Motor neuron (in vitro differentiated cells): ENCODE results near the gene CHD9. TPM values are rescaled to one million over a fixed set of nuclear protein-coding genes. Genes with fewer than 3 reads are reported as not detected.

ENCODE experiments used
- ATAC-seq, 8 experiments: fragments of 200-7000 bp; cut with Tn5 transposase; replicated peaks in 6 of 8; 2 replicates each; pipeline ENCODE4 v1.8.0; 2021; ENCODE audit warnings: mild to moderate bottlenecking in 8 of 8, moderate library complexity in 8 of 8
- H3K27ac ChIP-seq, 2 donors: fragments of 250-450 bp; sonication (Bioruptor Pico); 2 replicates each; pipeline ENCODE4 v1.9.0; 2021; ENCODE audit warnings: antibody characterized with exemption in 2 of 2, mild to moderate bottlenecking in 2 of 2, moderate library complexity in 1 of 2
- H3K4me1 ChIP-seq, 2 donors: fragments of 250-450 bp; sonication (Bioruptor Pico); replicated peaks in 1 of 2; 2 replicates each; pipeline ENCODE4 v1.6.1; 2021; ENCODE audit warnings: antibody characterized with exemption in 2 of 2, mild to moderate bottlenecking in 2 of 2, moderate library complexity in 1 of 2
- H3K4me3 ChIP-seq, 5 donors: fragments of 250-450 bp; sonication (Bioruptor Pico); 2 replicates each; pipeline ENCODE4 v1.9.0; 2021; ENCODE audit warnings: antibody characterized with exemption in 5 of 5, mild to moderate bottlenecking in 5 of 5, moderate library complexity in 4 of 5
- WGBS, 10 experiments: fragments of 450-650 bp; shearing (Covaris generic); methylation state at CpG; one replicate each; pipeline ENCODE4 v1.0.0; 2022; 5-methylcytosine and 5-hydroxymethylcytosine counted together
- in situ Hi-C, 9 experiments: fragments of 400-800 bp; cut with MboI; loops; one replicate each; pipeline ENCODE4 v1.15.0; 2021; ENCODE audit warnings: low sequenced_read_pairs in 9 of 9, low pct_unique_long_range_greater_than_20kb in 2 of 9; ENCODE audit not compliant: unreplicated experiment in 9 of 9
- total RNA-seq, 8 experiments: library from RNA; unstranded; fragments of 300-600 nt; gene quantifications; 2 replicates each; pipeline versions ENCODE4 v1.2.3 to v1.2.4, GENCODE V29; 2022

CHD9 gene
- total RNA-seq, 8 experiments from 2014 or later, result 57.0 to 109 (median 65.7) TPM

GRCh38 chr16:53052519-53053501 lies 2.0 kb upstream of the CHD9 start, which contains the start of gene CHD9NB:
Gene CHD9NB, minus strand, starts transcription at chr16:53052897. Its CDS starts 8,739 bp downstream, at chr16:53044158.
- peak in 4 of 8 experiments; percentile 2 to 54 (median 26) for ATAC-seq
- in situ Hi-C loops, result loop anchor here in 4 of 9 experiments (25.0 kb wide), 2 partner anchors 109 to 159 kb away; no protein-coding TSS in a partner anchor
- Histone ChIP-seq H3K4me3 (no peak within 1 kb of the TSS), H3K27ac (no peak within 1 kb of the TSS), H3K4me1 (peaks cover 5 to 11% of the 10 kb centered on the region in 2 donors)
- no CpG with 5 or more reads among the region's 2 CpGs for WGBS, 10 experiments

- in situ Hi-C loops, result loop anchor here in 4 of 9 experiments (25.0 kb wide), 2 partner anchors 108 to 158 kb away; no protein-coding TSS in a partner anchor
- peak; percentile 0 to 23 (median 6) for ATAC-seq
- WGBS, 10 experiments, result 53 to 100% (median 76%) methylated on average over 4 to 12 of the region's 13 CpGs; no CpG with 5 or more reads in 2 of the 10 experiments
Measured at GRCh38 chr16:53053967-53054669, 673 bp upstream of the CHD9 start.

GRCh38 chr16:53055541-53056391 lies 975 bp downstream of the CHD9 start:
- peak overlapping the region; percentile 59 to 77 (median 68) for H3K4me3 ChIP-seq
- H3K4me1 ChIP-seq, result peaks cover 5 to 11% of the 10 kb centered on the region in 2 donors
- 0 to 60% (median 30%) methylated on average over 1 to 9 of the region's 10 CpGs; no CpG with 5 or more reads in 1 of the 10 experiments for WGBS, 10 experiments
- H3K27ac ChIP-seq, result peak overlapping the region in 1 of 2 donors; percentile 76
- in situ Hi-C loops, result loop anchor here in 4 of 9 experiments (25.0 kb wide), 2 partner anchors 107 to 157 kb away; no protein-coding TSS in a partner anchor
- ATAC-seq, result peak in 4 of 8 experiments; percentile 1 to 15 (median 4)

More at GRCh38 chr16:53053967-53054669, 673 bp upstream of the CHD9 start:
- Histone ChIP-seq H3K4me3 (peak overlapping the region; percentile 59 to 77 (median 68)), H3K4me1 (peaks cover 5 to 11% of the 10 kb centered on the region in 2 donors), H3K27ac (no peak overlapping the region)

- H3K4me3 ChIP-seq, result no peak overlapping the region
- H3K4me1 ChIP-seq, result peaks cover 5 to 11% of the 10 kb centered on the region in 2 donors
- in situ Hi-C loops, result loop anchor here in 4 of 9 experiments (25.0 kb wide), 2 partner anchors 106 to 156 kb away; no protein-coding TSS in a partner anchor
- whole genome bisulfite sequencing, 10 experiments, result 6 to 100% (median 72%) methylated on average over 1 to 8 of the region's 8 CpGs; no CpG with 5 or more reads in 1 of the 10 experiments
- ATAC-seq, result no peak
- H3K27ac ChIP-seq, result no peak overlapping the region
Measured at GRCh38 chr16:53056392-53056881, 1.6 kb downstream of the CHD9 start.

- no peak overlapping the region for H3K4me3 ChIP-seq
- 65 to 100% (median 88%) methylated on average over 1 to 7 of the region's 8 CpGs; no CpG with 5 or more reads in 1 of the 10 experiments for WGBS, 10 experiments
- in situ Hi-C loops, result loop anchor here in 4 of 9 experiments (25.0 kb wide), 2 partner anchors 105 to 155 kb away; no protein-coding TSS in a partner anchor
Measured at GRCh38 chr16:53057658-53058057, 2.9 kb downstream of the CHD9 start.

GRCh38 chr16:53058441-53058840 lies 3.6 kb downstream of the CHD9 start:
- 81 to 100% (median 100%) methylated on average over 2 to 5 of the region's 5 CpGs; no CpG with 5 or more reads in 6 of the 10 experiments for WGBS, 10 experiments

More at GRCh38 chr16:53057658-53058057, 2.9 kb downstream of the CHD9 start:
- H3K27ac ChIP-seq, result no peak overlapping the region
- H3K4me1 ChIP-seq, result peaks cover 5 to 11% of the 10 kb centered on the region in 2 donors
- no peak for ATAC-seq

GRCh38 chr16:53058882-53059281 lies 4.1 kb downstream of the CHD9 start:
- Histone ChIP-seq H3K4me1 (peaks cover 5 to 11% of the 10 kb centered on the region in 2 donors), H3K27ac (no peak overlapping the region), H3K4me3 (no peak overlapping the region)
- ATAC-seq, result no peak
- WGBS, 10 experiments, result 78 to 100% (median 100%) methylated on average over 1 to 4 of the region's 5 CpGs; no CpG with 5 or more reads in 2 of the 10 experiments
- in situ Hi-C loops, result loop anchor here in 4 of 9 experiments (25.0 kb wide), 2 partner anchors 103 to 153 kb away; no protein-coding TSS in a partner anchor

More at GRCh38 chr16:53058441-53058840, 3.6 kb downstream of the CHD9 start:
- in situ Hi-C loops, result loop anchor here in 4 of 9 experiments (25.0 kb wide), 2 partner anchors 104 to 154 kb away; no protein-coding TSS in a partner anchor
- peaks cover 5 to 11% of the 10 kb centered on the region in 2 donors for H3K4me1 ChIP-seq
- H3K27ac ChIP-seq, result no peak overlapping the region
- H3K4me3 ChIP-seq, result no peak overlapping the region
- ATAC-seq, result no peak

GRCh38 chr16:53059672-53060071 lies 4.9 kb downstream of the CHD9 start:
- Histone ChIP-seq H3K27ac (no peak overlapping the region), H3K4me3 (no peak overlapping the region), H3K4me1 (peaks cover 5 to 8% of the 10 kb centered on the region in 2 donors)
- in situ Hi-C loops, result loop anchor here in 4 of 9 experiments (25.0 kb wide), 2 partner anchors 103 to 153 kb away; no protein-coding TSS in a partner anchor
- no peak for ATAC-seq
- 79 to 100% (median 94%) methylated on average over 2 to 7 of the region's 7 CpGs; no CpG with 5 or more reads in 2 of the 10 experiments for WGBS, 10 experiments

- Histone ChIP-seq H3K4me1 (peaks cover 0 to 1% of the 10 kb centered on the region in 2 donors), H3K27ac (no peak overlapping the region), H3K4me3 (no peak overlapping the region)
- whole genome bisulfite sequencing, 10 experiments, result 80 to 100% (median 100%) methylated on average over 1 to 5 of the region's 5 CpGs; no CpG with 5 or more reads in 1 of the 10 experiments
- ATAC-seq, result no peak
- in situ Hi-C loops, result loop anchor here in 4 of 9 experiments (25.0 kb wide), 2 partner anchors 101 to 151 kb away; no protein-coding TSS in a partner anchor
Measured at GRCh38 chr16:53061256-53061655, 6.5 kb downstream of the CHD9 start.

- H3K27ac ChIP-seq, result no peak overlapping the region
- ATAC-seq, result peak in 1 of 8 experiments; percentile 20
- H3K4me1 ChIP-seq, result no peaks in the 10 kb centered on the region
- WGBS, 10 experiments, result 30 to 86% (median 78%) methylated on average over 1 to 3 of the region's 3 CpGs; no CpG with 5 or more reads in 4 of the 10 experiments
- H3K4me3 ChIP-seq, result no peak overlapping the region
- in situ Hi-C loops, result loop anchor here in 4 of 9 experiments (25.0 kb wide), 2 partner anchors 101 to 151 kb away; no protein-coding TSS in a partner anchor
Measured at GRCh38 chr16:53061701-53062159, 6.9 kb downstream of the CHD9 start.

- no peak overlapping the region for H3K27ac ChIP-seq
Measured at GRCh38 chr16:53064081-53064578, 9.3 kb downstream of the CHD9 start.

More at GRCh38 chr16:53064081-53064578, 9.3 kb downstream of the CHD9 start:
- 67 to 83% methylated on average over 1 of the region's 1 CpG; no CpG with 5 or more reads in 8 of the 10 experiments for WGBS, 10 experiments
- H3K4me1 ChIP-seq, result no peaks in the 10 kb centered on the region
- no peak for ATAC-seq
- in situ Hi-C loops, result loop anchor here in 4 of 9 experiments (25.0 kb wide), 2 partner anchors 98 to 148 kb away; no protein-coding TSS in a partner anchor
- no peak overlapping the region for H3K4me3 ChIP-seq
